IMR-90 (cell line): ENCODE results near the gene WDR45B. TPM values are rescaled to one million over a fixed set of nuclear protein-coding genes. Genes with fewer than 3 reads are reported as not detected.
A peak's percentile ranks its signal among the peaks of the same experiment; 100 is the strongest.

Experiments
- ATAC-seq: fragments of 200-7000 bp; cut with Tn5 transposase; 2 replicates; pipeline ENCODE4 v1.9.1; 2020; ENCODE audit warnings: low read depth, mild to moderate bottlenecking, moderate library complexity
- BruUV-seq: library from RNA; stranded (reverse); fragments of 400-500 nt; replicated peaks from 2 replicates; lab custom pipeline; 2021; lab: Mats Ljungman, UMichigan
- CTCF ChIA-PET: fragments of 300-600 bp; formaldehyde crosslinking; extraction: SDS; loops from one replicate; lab custom pipeline; 2021; ENCODE audit warnings: antibody characterized with exemption; lab: Yijun Ruan, JAX
- POLR2A ChIA-PET: fragments of 300-600 bp; sonication (Branson Sonifier 250); formaldehyde crosslinking; loops from one replicate; lab custom pipeline; 2022; ENCODE audit warnings: antibody characterized with exemption; ENCODE audit not compliant: unreplicated experiment; lab: Charles Lee
- DNase-seq: peaks from one replicate; pipeline ENCODE4 v3.0.0; 2013
- H2AFZ ChIP-seq: replicated peaks from 2 replicates; pipeline ENCODE3; 2013; ENCODE audit warnings: low read length, mild to moderate bottlenecking; ENCODE audit not compliant: poor library complexity
- H2AK5ac ChIP-seq: 2 replicates; pipeline ENCODE4 v1.6.1; 2013; ENCODE audit warnings: low read depth, low read length, inconsistent platforms
- H2AK9ac ChIP-seq: replicated peaks from 2 replicates; pipeline ENCODE3; 2013; ENCODE audit warnings: mild to moderate bottlenecking, low read depth, low read length, moderate library complexity; ENCODE audit not compliant: poor library complexity
- H2BK120ac ChIP-seq: 2 replicates; pipeline ENCODE4 v1.6.1; 2013; ENCODE audit warnings: low read depth, low read length, inconsistent platforms
- H2BK15ac ChIP-seq: 3 replicates; pipeline ENCODE4 v1.6.1; 2013; ENCODE audit warnings: low read depth, low read length, inconsistent platforms
- H2BK20ac ChIP-seq: 2 replicates; pipeline ENCODE4 v1.6.1; 2013; ENCODE audit warnings: low read depth, mild to moderate bottlenecking, inconsistent platforms, low read length, moderate library complexity
- H2BK5ac ChIP-seq: 2 replicates; pipeline ENCODE4 v1.6.1; 2013; ENCODE audit warnings: mild to moderate bottlenecking, low read depth, low read length, inconsistent platforms; ENCODE audit not compliant: poor library complexity, severe bottlenecking
- H3K14ac ChIP-seq: replicated peaks from 2 replicates; pipeline ENCODE4 v1.6.1; 2013; ENCODE audit warnings: low read depth, low read length, inconsistent platforms
- H3K18ac ChIP-seq: 2 replicates; pipeline ENCODE4 v1.6.1; 2013; ENCODE audit warnings: low read depth, low read length, control low read depth
- H3K23ac ChIP-seq: 2 replicates; pipeline ENCODE4 v1.6.1; 2013; ENCODE audit warnings: low read depth, low read length, inconsistent platforms
- H3K27ac ChIP-seq: 2 replicates; pipeline ENCODE4 v1.5.1; 2013; ENCODE audit warnings: mild to moderate bottlenecking, control low read depth, low read length; ENCODE audit not compliant: insufficient read depth
- H3K27me3 ChIP-seq: 2 replicates; pipeline ENCODE4 v1.6.1; 2013; ENCODE audit warnings: low read length; ENCODE audit not compliant: control insufficient read depth, insufficient read depth
- H3K36me3 ChIP-seq: 2 replicates; pipeline ENCODE4 v1.6.1; 2013; ENCODE audit warnings: low read length, mixed read lengths; ENCODE audit not compliant: control insufficient read depth, insufficient read depth
- H3K4ac ChIP-seq: 2 replicates; pipeline ENCODE4 v1.6.1; 2013; ENCODE audit warnings: low read depth, low read length, inconsistent platforms
- H3K4me1 ChIP-seq: 2 replicates; pipeline ENCODE4 v1.6.1; 2013; ENCODE audit warnings: low read length, mixed read lengths; ENCODE audit not compliant: control insufficient read depth, insufficient read depth
- H3K4me2 ChIP-seq: 2 replicates; pipeline ENCODE4 v1.6.1; 2013; ENCODE audit warnings: low read depth, mild to moderate bottlenecking, control low read depth, low read length, moderate library complexity
- H3K4me3 ChIP-seq: 2 replicates; pipeline ENCODE4 v1.5.1; 2013; ENCODE audit warnings: low read depth, mild to moderate bottlenecking, control low read depth, low read length, moderate library complexity; ENCODE audit not compliant: insufficient read depth
- H3K56ac ChIP-seq: 2 replicates; pipeline ENCODE4 v1.6.1; 2013; ENCODE audit warnings: low read length, inconsistent platforms; ENCODE audit not compliant: insufficient read depth; ENCODE audit errors: extremely low read depth
- H3K79me1 ChIP-seq, 2 experiments: 2 replicates each; pipeline ENCODE4 v1.6.1; 2013; ENCODE audit warnings: low read length in 2 of 2, inconsistent platforms in 1 of 2, low read depth in 1 of 2
- H3K9ac ChIP-seq: 2 replicates; pipeline ENCODE4 v1.6.1; 2013; ENCODE audit warnings: low read depth, low read length, control low read depth
- H3K9me1 ChIP-seq: 2 replicates; pipeline ENCODE4 v1.6.1; 2013; ENCODE audit warnings: low read length, inconsistent platforms; ENCODE audit not compliant: insufficient read depth
- H3K9me3 ChIP-seq: 2 replicates; pipeline ENCODE4 v1.6.1; 2013; ENCODE audit warnings: low read length; ENCODE audit not compliant: control insufficient read depth, insufficient read depth
- H4K20me1 ChIP-seq: 2 replicates; pipeline ENCODE4 v1.6.1; 2013; ENCODE audit warnings: low read length, inconsistent platforms; ENCODE audit not compliant: insufficient read depth
- H4K5ac ChIP-seq: 2 replicates; pipeline ENCODE4 v1.6.1; 2013; ENCODE audit warnings: mild to moderate bottlenecking, low read depth, low read length, control low read depth
- H4K8ac ChIP-seq, 2 experiments: 2 replicates each; pipeline ENCODE4 v1.6.1; 2013; ENCODE audit warnings: low read depth in 2 of 2, low read length in 2 of 2, control low read depth in 1 of 2, inconsistent platforms in 1 of 2
- H4K91ac ChIP-seq: 2 replicates; pipeline ENCODE4 v1.6.1; 2013; ENCODE audit warnings: low read depth, low read length, inconsistent platforms; ENCODE audit not compliant: insufficient read depth
- BHLHE40 ChIP-seq: fragments of 150-350 bp; IDR thresholded peaks from 2 replicates; pipeline ENCODE4 v1.6.1; 2016; ENCODE audit warnings: mild to moderate bottlenecking, low read depth, low read length
- CHD1 ChIP-seq: IDR thresholded peaks from 2 replicates; pipeline ENCODE4 v1.6.1; 2012; ENCODE audit warnings: low read depth, low read length, improper control_type of control experiment
- CTCF ChIP-seq: conservative IDR thresholded peaks from 2 replicates; pipeline ENCODE4 v1.5.1; 2012; ENCODE audit warnings: mild to moderate bottlenecking, low read depth, low read length, improper control_type of control experiment
- ELK1 ChIP-seq: fragments of 150-350 bp; IDR thresholded peaks from 2 replicates; pipeline ENCODE4 v1.6.1; 2016; ENCODE audit warnings: low read depth, mild to moderate bottlenecking, low read length, moderate library complexity, borderline replicate concordance
- FOS ChIP-seq: fragments of 150-350 bp; IDR thresholded peaks from 2 replicates; pipeline ENCODE4 v1.6.1; 2016; ENCODE audit warnings: low read depth, low read length
- MAFK ChIP-seq: IDR thresholded peaks from 2 replicates; pipeline ENCODE4 v1.6.1; 2012; ENCODE audit warnings: low read depth, low read length, improper control_type of control experiment
- MXI1 ChIP-seq: IDR thresholded peaks from 2 replicates; pipeline ENCODE4 v1.6.1; 2012; ENCODE audit warnings: low read depth, mild to moderate bottlenecking, low read length, moderate library complexity, borderline replicate concordance
- NFE2L2 ChIP-seq: fragments of 150-350 bp; IDR thresholded peaks from 2 replicates; pipeline ENCODE4 v1.6.1; 2016; ENCODE audit warnings: low read depth, mild to moderate bottlenecking, low read length
- POLR2A ChIP-seq: IDR thresholded peaks from 2 replicates; pipeline ENCODE4 v1.6.1; 2012; ENCODE audit warnings: mild to moderate bottlenecking, low read depth, low read length
- RAD21 ChIP-seq: IDR thresholded peaks from 2 replicates; pipeline ENCODE4 v1.6.1; 2012; ENCODE audit warnings: low read length, improper control_type of control experiment
- RCOR1 ChIP-seq: IDR thresholded peaks from 2 replicates; pipeline ENCODE4 v1.6.1; 2012; ENCODE audit warnings: mild to moderate bottlenecking, low read length, improper control_type of control experiment; ENCODE audit not compliant: insufficient replicate concordance
- RFX5 ChIP-seq: IDR thresholded peaks from 2 replicates; pipeline ENCODE4 v1.8.0; 2012; ENCODE audit warnings: low read depth, mild to moderate bottlenecking, low read length, moderate library complexity
- SMC3 ChIP-seq: fragments of 150-350 bp; IDR thresholded peaks from 2 replicates; pipeline ENCODE4 v1.6.1; 2016; ENCODE audit warnings: low read depth, mild to moderate bottlenecking, antibody characterized with exemption, low read length, moderate library complexity
- USF2 ChIP-seq: fragments of 150-350 bp; IDR thresholded peaks from 2 replicates; pipeline ENCODE4 v1.6.1; 2017; ENCODE audit warnings: mild to moderate bottlenecking, antibody characterized with exemption, low read length, low read depth
- WGBS, 2 experiments: methylation state at CpG; one replicate each; pipeline versions ENCODE4 v1.1.5 to v1.1.7; 2013; ENCODE audit warnings: missing lambda C conversion rate in 2 of 2; ENCODE audit not compliant: insufficient read length in 1 of 2; ENCODE audit errors: extremely low coverage in 2 of 2; 5-methylcytosine and 5-hydroxymethylcytosine counted together
- dilution Hi-C: fragments of 300-500 bp; cut with HindIII; formaldehyde crosslinking; loops from one replicate; pipeline ENCODE4 v1.14.3; 2018; ENCODE audit warnings: low sequenced_read_pairs; ENCODE audit not compliant: unreplicated experiment
- in situ Hi-C: fragments of 300-500 bp; cut with MboI; formaldehyde crosslinking; loops from 3 replicates; pipeline ENCODE4 v1.14.3; 2019; ENCODE audit warnings: low sequenced_read_pairs, inconsistent platforms, mixed read lengths
- intact Hi-C: fragments of 100-400 bp; cut with micrococcal nuclease; formaldehyde crosslinking; loops from 2 replicates; pipeline ENCODE4 v1.10.0; 2022
- polyA plus RNA-seq, 3 experiments: library from polyadenylated mRNA; depleted of rRNA; stranded (reverse); fragments of >200 nt; gene quantifications; 2 replicates each; pipeline ENCODE4 v1.2.3, GENCODE V29; 2012; ENCODE audit warnings: low replicate concordance in 1 of 3
- total RNA-seq: library from RNA; depleted of rRNA; stranded (reverse); fragments of >200 nt; gene quantifications from 2 replicates; pipeline ENCODE4 v1.2.3, GENCODE V29; 2012

Gene WDR45B
- total and polyA plus RNA-seq, 2 of the 4 experiments (the other 2 are of a cell fraction), result 98.2 to 110 TPM

DNA sequence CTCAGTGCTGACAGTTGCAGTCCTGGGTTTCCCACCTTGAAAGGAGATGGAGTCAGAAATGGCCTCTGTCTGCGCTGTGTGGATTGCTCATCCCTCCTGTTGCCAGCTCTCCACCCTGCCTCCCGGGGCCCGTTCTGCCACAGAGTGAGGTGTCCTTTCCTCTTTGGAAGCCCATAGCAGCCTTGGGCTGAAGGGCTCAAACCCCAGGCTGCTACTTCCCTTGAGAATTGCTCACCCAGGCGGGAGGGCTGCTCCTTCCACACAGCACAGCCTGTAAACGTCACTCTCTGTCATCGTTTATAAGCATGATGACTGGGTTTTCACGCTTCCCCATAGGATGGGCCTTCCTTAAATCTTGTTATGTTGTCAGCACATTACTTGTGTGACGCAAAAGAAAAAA lies 66.0 kb downstream of the WDR45B start:
- no peak overlapping the region for H3K4me2 ChIP-seq
- no peak overlapping the region for H2AK5ac ChIP-seq
- no peak overlapping the region for H2BK5ac ChIP-seq
- ChIA-PET CTCF (no interaction called here), POLR2A (no interaction called here)
- H2BK120ac ChIP-seq, result no peak overlapping the region
- dilution Hi-C loops (no loop called here), in situ Hi-C loops (no loop called here), intact Hi-C loops (no loop called here)
- BruUV-seq, result no TSS peak
- H4K5ac ChIP-seq, result no peak overlapping the region
- peak; percentile 59 for DNase-seq
- no peak overlapping the region for H2AK9ac ChIP-seq
- H3K4ac ChIP-seq, result no peak overlapping the region
- TF ChIP-seq FOS, result no peak
- no peak for TF ChIP-seq BHLHE40
- TF ChIP-seq USF2, result no peak
- TF ChIP-seq NFE2L2, result no peak
- TF ChIP-seq POLR2A, result no peak
- no peak for TF ChIP-seq MXI1
- no peak for TF ChIP-seq RFX5
- TF ChIP-seq ELK1, result no peak
- no peak for TF ChIP-seq CHD1
- no peak for TF ChIP-seq SMC3
- no peak for TF ChIP-seq MAFK
- TF ChIP-seq RCOR1, result no peak
- TF ChIP-seq CTCF, result no peak
- TF ChIP-seq RAD21, result no peak
- no peak overlapping the region for H2AFZ ChIP-seq
- H3K9me3 ChIP-seq, result no peaks in the 10 kb centered on the region
- H3K36me3 ChIP-seq, result peaks cover 35% of the 10 kb centered on the region
- peaks cover 18 to 36% of the 10 kb centered on the region in 2 experiments; a peak in 3 of 4 replicates for H3K79me1 ChIP-seq
- H3K4me3 ChIP-seq, result no peak overlapping the region
- no peak overlapping the region for H3K56ac ChIP-seq
- no peak overlapping the region for H3K18ac ChIP-seq
- peaks cover 13% of the 10 kb centered on the region for H4K20me1 ChIP-seq
- no peak overlapping the region for H2BK15ac ChIP-seq
- H3K27me3 ChIP-seq, result no peaks in the 10 kb centered on the region
- no peak overlapping the region; the same call in 1 of the 2 replicates for H3K27ac ChIP-seq
- no peak overlapping the region for H3K23ac ChIP-seq
- no peak overlapping the region for H3K14ac ChIP-seq
- peak; percentile 44 for ATAC-seq
- no peak overlapping the region for H2BK20ac ChIP-seq
- H4K91ac ChIP-seq, result no peak overlapping the region
- no peak overlapping the region for H4K8ac ChIP-seq
- H3K4me1 ChIP-seq, result peaks cover 2% of the 10 kb centered on the region; the same call in 1 of the 2 replicates
- WGBS, 2 experiments, result 73% methylated on average over 3 of the region's 8 CpGs; no CpG with 5 or more reads in 1 of the 2 experiments
- no peak overlapping the region for H3K9ac ChIP-seq
- H3K9me1 ChIP-seq, result peaks cover 5% of the 10 kb centered on the region
